Liver (tissue), 9 donors: ENCODE results near the gene MPST. TPM values are rescaled to one million over a fixed set of nuclear protein-coding genes. Genes with fewer than 3 reads are reported as not detected.

Experiments
- DNase-seq: peaks from one replicate; pipeline ENCODE4 v3.0.0-alpha.2; 2017; ENCODE audit warnings: low spot score
- H3K27ac ChIP-seq, 2 donors: one replicate each; pipeline ENCODE4 v1.7.0; 2013; ENCODE audit warnings: inconsistent platforms in 2 of 2, low read length in 2 of 2, control low read depth in 1 of 2, low read depth in 1 of 2, mild to moderate bottlenecking in 1 of 2
- H3K27me3 ChIP-seq, 4 donors: one replicate each; pipeline versions ENCODE4 v1.6.1 to v1.7.0; 2013; ENCODE audit warnings: low read length in 3 of 4, inconsistent platforms in 1 of 4, mild to moderate bottlenecking in 1 of 4, moderate library complexity in 1 of 4; ENCODE audit not compliant: control insufficient read depth in 4 of 4, insufficient read depth in 4 of 4
- H3K36me3 ChIP-seq, 4 donors: one replicate each; pipeline versions ENCODE4 v1.6.1 to v1.7.0; 2013; ENCODE audit warnings: low read length in 3 of 4, mild to moderate bottlenecking in 3 of 4, low read depth in 1 of 4, moderate library complexity in 1 of 4; ENCODE audit not compliant: control insufficient read depth in 4 of 4, insufficient read depth in 3 of 4
- H3K4me1 ChIP-seq, 4 donors: one replicate each; pipeline versions ENCODE4 v1.6.1 to v1.7.0; 2013; ENCODE audit warnings: low read length in 3 of 4, mild to moderate bottlenecking in 3 of 4, moderate library complexity in 1 of 4; ENCODE audit not compliant: control insufficient read depth in 4 of 4, insufficient read depth in 4 of 4
- H3K4me3 ChIP-seq, 3 donors: one replicate each; pipeline versions ENCODE4 v1.6.1 to v1.7.0; 2013; ENCODE audit warnings: low read length in 3 of 3, control low read depth in 1 of 3, low read depth in 1 of 3, mild to moderate bottlenecking in 1 of 3
- H3K9ac ChIP-seq, 2 donors: one replicate each; pipeline ENCODE4 v1.7.0; 2013; ENCODE audit warnings: low read length in 2 of 2, mild to moderate bottlenecking in 2 of 2, moderate library complexity in 2 of 2, control low read depth in 1 of 2, low read depth in 1 of 2
- H3K9me3 ChIP-seq, 4 donors: one replicate each; pipeline versions ENCODE4 v1.6.1 to v1.7.0; 2013; ENCODE audit warnings: low read length in 3 of 4; ENCODE audit not compliant: control insufficient read depth in 4 of 4
- ATF3 ChIP-seq: IDR thresholded peaks from 2 replicates; pipeline ENCODE4 v1.6.1; 2016; ENCODE audit warnings: antibody characterized with exemption
- CTCF ChIP-seq: fragments of 150-350 bp; IDR thresholded peaks from 2 replicates; pipeline ENCODE4 v1.5.1; 2017; ENCODE audit warnings: improper control_type of control experiment, low read depth, low read length; ENCODE audit not compliant: missing input control
- FOXA1 ChIP-seq: IDR thresholded peaks from 2 replicates; pipeline ENCODE4 v1.6.1; 2016; ENCODE audit warnings: antibody characterized with exemption
- FOXA2 ChIP-seq: IDR thresholded peaks from 2 replicates; pipeline ENCODE4 v1.6.1; 2016; ENCODE audit warnings: antibody characterized with exemption
- GABPA ChIP-seq, 2 donors: IDR thresholded peaks in 1 of 2; conservative IDR thresholded peaks in 1 of 2; 2 replicates each; pipeline ENCODE4 v1.6.1; 2016; ENCODE audit warnings: antibody characterized with exemption in 2 of 2, mild to moderate bottlenecking in 1 of 2, moderate library complexity in 1 of 2
- HNF4A ChIP-seq, 2 donors: conservative IDR thresholded peaks; 2 replicates each; pipeline ENCODE4 v1.6.1; 2016; ENCODE audit warnings: antibody characterized with exemption in 2 of 2, mild to moderate bottlenecking in 2 of 2
- HNF4G ChIP-seq: IDR thresholded peaks from 2 replicates; pipeline ENCODE4 v1.6.1; 2016; ENCODE audit warnings: antibody characterized with exemption
- JUND ChIP-seq, 2 donors: IDR thresholded peaks; 2 replicates each; pipeline ENCODE4 v1.6.1; 2016; ENCODE audit warnings: antibody characterized with exemption in 2 of 2
- MAX ChIP-seq: IDR thresholded peaks from 2 replicates; pipeline ENCODE4 v1.6.1; 2016; ENCODE audit warnings: antibody characterized with exemption
- RAD21 ChIP-seq, 2 donors: IDR thresholded peaks; 2 replicates each; pipeline ENCODE4 v1.6.1; 2016; ENCODE audit warnings: antibody characterized with exemption in 2 of 2, mild to moderate bottlenecking in 2 of 2
- REST ChIP-seq: IDR thresholded peaks from 2 replicates; pipeline ENCODE4 v1.6.1; 2016; ENCODE audit warnings: antibody characterized with exemption, mild to moderate bottlenecking
- RXRA ChIP-seq, 2 donors: IDR thresholded peaks; 2 replicates each; pipeline ENCODE4 v1.6.1; 2017 to 2018; ENCODE audit warnings: antibody characterized with exemption in 2 of 2, mild to moderate bottlenecking in 1 of 2
- SP1 ChIP-seq: IDR thresholded peaks from 2 replicates; pipeline ENCODE4 v1.6.1; 2018; ENCODE audit warnings: antibody characterized with exemption, mild to moderate bottlenecking
- TAF1 ChIP-seq: conservative IDR thresholded peaks from 2 replicates; pipeline ENCODE4 v1.6.1; 2016; ENCODE audit warnings: antibody characterized with exemption, mild to moderate bottlenecking
- YY1 ChIP-seq: IDR thresholded peaks from 2 replicates; pipeline ENCODE4 v1.6.1; 2016; ENCODE audit warnings: antibody characterized with exemption, mild to moderate bottlenecking
- ZBTB33 ChIP-seq: IDR thresholded peaks from 2 replicates; pipeline ENCODE4 v1.6.1; 2016; ENCODE audit warnings: antibody characterized with exemption
- WGBS: extraction: QIAGEN DNeasy Blood & Tissue Kit; methylation state at CpG from one replicate; pipeline ENCODE4 v1.1.7; 2013; 5-methylcytosine and 5-hydroxymethylcytosine counted together
- polyA plus RNA-seq, 2 donors: library from polyadenylated mRNA; stranded (reverse) in 1 of 2; unstranded in 1 of 2; fragments of 200-250 nt in 1 of 2; fragments of >200 nt in 1 of 2; fragmentation: Nextera tagmentation in 1 of 2; extraction: Ambion mirVana in 1 of 2; gene quantifications; one replicate each; pipeline versions ENCODE4 v1.2.1 to v1.2.3, GENCODE V29; 2013 to 2015
- total RNA-seq, 2 donors: library from RNA; depleted of rRNA; stranded (reverse); fragments of >200 nt; gene quantifications; one replicate each; pipeline ENCODE4 v1.2.3, GENCODE V29; 2014
- donor health status: healthy.
- donor health status: healthy.
- donor health status: healthy.
- donor health status: healthy.
- donor health status: healthy.

The MPST gene
- total and polyA plus RNA-seq, 4 donors = 124 to 277 (median 199) TPM

- no peak for TF ChIP-seq HNF4G
- no peak for TF ChIP-seq HNF4A (conservative IDR thresholded peaks at IDR 0.05)
- TF ChIP-seq SP1 = no peak
- no peak for TF ChIP-seq GABPA (IDR thresholded peaks at IDR 0.05 in 1 of 2, conservative IDR thresholded peaks at IDR 0.05 in 1 of 2)
- TF ChIP-seq RAD21 (IDR thresholded peaks at IDR 0.05) = no peak
- no peak for TF ChIP-seq RXRA (IDR thresholded peaks at IDR 0.05)
- TF ChIP-seq ATF3 = no peak
- TF ChIP-seq FOXA1 = no peak
- TF ChIP-seq REST = no peak
- TF ChIP-seq ZBTB33 = no peak
- no peak for TF ChIP-seq CTCF
- no peak for TF ChIP-seq JUND (IDR thresholded peaks at IDR 0.05)
- TF ChIP-seq FOXA2 = no peak
- no peak for TF ChIP-seq YY1
- no peak for TF ChIP-seq MAX
- Histone ChIP-seq H3K9ac (peak overlapping the region; percentile 30 to 64), H3K9me3 (no peaks in the 10 kb centered on the region), H3K27me3 (no peaks in the 10 kb centered on the region), H3K27ac (peak overlapping the region; percentile 80 to 86), H3K36me3 (peaks cover 0 to 5% (median 0%) of the 10 kb centered on the region in 4 donors), H3K4me1 (peaks cover 15 to 80% (median 69%) of the 10 kb centered on the region in 4 donors), H3K4me3 (peak overlapping the region; percentile 60 to 91 (median 89))
- peak; percentile 70 for DNase-seq
- under 1% methylated on average over 35 of the region's 35 CpGs for WGBS
Observed at GRCh38 chr22:37018815-37019308, 680 bp upstream of the MPST start.

GRCh38 chr22:37020192-37020479 lies 594 bp downstream of the MPST start:
- peaks cover 10 to 78% (median 61%) of the 10 kb centered on the region in 4 donors for H3K4me1 ChIP-seq
- H3K36me3 ChIP-seq = peaks cover 0 to 5% (median 0%) of the 10 kb centered on the region in 4 donors
- no peaks in the 10 kb centered on the region for H3K27me3 ChIP-seq
- no peak for TF ChIP-seq FOXA1
- peak; percentile 6 for TF ChIP-seq FOXA2
- no peak for TF ChIP-seq ATF3
- no peak for TF ChIP-seq REST
- no peak for TF ChIP-seq ZBTB33
- TF ChIP-seq TAF1 = no peak
- no peak for TF ChIP-seq RAD21 (IDR thresholded peaks at IDR 0.05)
- peak in 1 of 2 donors; percentile 8 for TF ChIP-seq HNF4A (conservative IDR thresholded peaks at IDR 0.05)
- no peak for TF ChIP-seq JUND (IDR thresholded peaks at IDR 0.05)
- TF ChIP-seq SP1 = no peak
- no peak for TF ChIP-seq MAX
- TF ChIP-seq RXRA (IDR thresholded peaks at IDR 0.05) = no peak
- TF ChIP-seq HNF4G = no peak
- DNase-seq = no peak
- peak overlapping the region; percentile 51 to 63 for H3K9ac ChIP-seq
- H3K4me3 ChIP-seq = peak overlapping the region; percentile 72 to 91 (median 84)
- no peaks in the 10 kb centered on the region for H3K9me3 ChIP-seq
- 1% methylated on average over 5 of the region's 5 CpGs for WGBS
- H3K27ac ChIP-seq = peak overlapping the region; percentile 94 to 95
